Choroid plexus epithelial cell (primary cell): Measurements from ENCODE around the gene ORC1.
A peak's percentile ranks its signal among the peaks of the same experiment; 100 is the strongest.

ENCODE experiments used
- DNase-seq: peaks from one replicate; pipeline ENCODE4 v3.0.0-alpha.2; 2010; ENCODE audit warnings: low read depth
- H3K4me3 ChIP-seq: 2 replicates; pipeline ENCODE4 v1.5.1; 2011; ENCODE audit warnings: low read depth, mild to moderate bottlenecking, control low read depth, low read length, moderate library complexity
- CTCF ChIP-seq: conservative IDR thresholded peaks from 2 replicates; pipeline ENCODE4 v1.5.1; 2011; ENCODE audit warnings: low read depth, mild to moderate bottlenecking, control low read depth, inconsistent platforms, low read length, moderate library complexity

Gene ORC1

DNA sequence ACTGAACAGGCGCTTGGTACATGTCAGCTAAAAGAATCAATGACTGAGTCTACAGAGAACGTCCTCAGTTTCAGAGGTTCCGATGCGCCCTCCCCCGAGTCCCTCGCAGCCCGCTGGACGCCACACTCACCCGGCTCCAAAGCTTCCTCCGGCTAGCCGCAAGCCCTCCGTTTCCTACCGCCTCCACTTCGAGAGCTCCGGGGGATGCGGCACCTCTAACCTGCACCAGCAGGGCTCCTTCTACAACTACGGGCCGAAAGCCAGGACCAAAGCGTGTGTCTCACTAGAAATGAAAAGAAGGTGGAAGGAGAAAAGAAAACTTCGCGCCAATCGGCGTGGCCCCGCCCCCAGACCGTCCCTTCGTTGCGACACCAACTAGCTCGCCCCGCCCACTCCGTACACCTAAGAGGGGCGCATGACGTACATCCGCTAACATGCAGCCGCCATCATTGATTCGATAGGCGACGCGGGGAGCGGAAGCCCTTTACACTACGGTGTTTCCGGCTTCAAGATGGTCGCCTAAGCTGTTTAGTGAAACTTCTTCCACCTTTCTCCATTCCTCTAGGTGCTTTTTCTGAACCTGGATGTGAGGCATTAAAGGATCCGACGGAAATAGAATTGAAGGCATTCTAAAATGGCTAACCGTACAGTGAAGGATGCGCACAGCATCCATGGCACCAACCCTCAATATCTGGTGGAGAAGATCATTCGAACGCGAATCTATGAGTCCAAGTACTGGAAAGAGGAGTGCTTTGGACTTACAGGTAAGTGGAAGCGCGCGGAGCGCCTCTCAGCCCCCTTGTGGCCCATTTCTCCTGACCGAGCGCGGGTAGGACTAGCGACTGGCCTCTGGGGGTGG is at the start of gene ORC1, which contains the start of gene PRPF38A:
Gene ORC1 (minus strand): TSS at position 308 of the 859 bp plus-strand sequence. CDS start 2,200 bp downstream, outside the sequence.
Gene PRPF38A (plus strand): TSS at position 487 of the 859 bp plus-strand sequence. CDS start 148 bp downstream, at position 635.
- TF ChIP-seq CTCF = peak; percentile 81
- peak; percentile 99 for DNase-seq
- H3K4me3 ChIP-seq = peak within 1 kb of the TSS; percentile 91

DNA sequence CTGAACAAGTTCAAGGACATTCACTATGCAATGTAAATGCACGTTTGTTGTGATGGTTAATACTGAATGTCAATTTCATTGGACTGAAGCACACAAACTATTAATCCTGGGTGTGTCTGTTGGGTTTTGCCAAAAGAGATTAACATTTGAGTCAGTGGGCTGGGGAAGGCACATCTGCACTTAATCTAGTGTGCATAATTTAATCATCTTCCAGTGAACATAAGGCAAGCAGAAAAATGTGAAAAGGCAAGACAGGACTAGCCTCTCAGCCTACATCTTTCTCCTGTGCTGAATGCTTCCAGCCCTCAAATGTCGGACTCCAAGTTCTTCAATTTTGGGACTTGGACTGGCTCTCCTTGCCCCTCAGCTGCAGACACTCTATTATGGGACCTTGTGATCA is 40.2 kb upstream of the ORC1 start:
- no peak for DNase-seq
- TF ChIP-seq CTCF = no peak
- H3K4me3 ChIP-seq = no peak overlapping the region

GRCh38 chr1:52439976-52440375 is 35.8 kb upstream of the ORC1 start:
- no peak for DNase-seq
- TF ChIP-seq CTCF = no peak
- H3K4me3 ChIP-seq = no peak overlapping the region

DNA sequence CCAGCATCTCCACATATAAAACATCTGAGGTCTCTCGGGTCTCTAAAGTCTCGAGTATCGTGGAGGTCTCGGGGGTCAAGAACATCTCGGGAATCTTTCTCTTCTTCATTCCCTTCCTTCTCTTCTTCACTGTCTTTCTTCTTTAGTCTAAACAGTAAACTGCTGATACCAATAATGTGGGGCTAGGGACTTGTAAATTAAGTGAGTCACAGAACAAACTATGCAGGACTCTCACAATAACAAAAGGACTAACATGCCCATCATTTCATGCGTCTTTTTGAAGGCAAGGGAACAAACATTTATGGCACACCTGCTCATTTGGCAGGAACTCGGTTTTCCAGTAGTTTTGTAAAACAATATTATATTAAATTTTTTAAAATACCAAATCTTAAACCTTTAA is 32.6 kb upstream of the ORC1 start:
- DNase-seq = no peak
- H3K4me3 ChIP-seq = no peak overlapping the region
- no peak for TF ChIP-seq CTCF

DNA sequence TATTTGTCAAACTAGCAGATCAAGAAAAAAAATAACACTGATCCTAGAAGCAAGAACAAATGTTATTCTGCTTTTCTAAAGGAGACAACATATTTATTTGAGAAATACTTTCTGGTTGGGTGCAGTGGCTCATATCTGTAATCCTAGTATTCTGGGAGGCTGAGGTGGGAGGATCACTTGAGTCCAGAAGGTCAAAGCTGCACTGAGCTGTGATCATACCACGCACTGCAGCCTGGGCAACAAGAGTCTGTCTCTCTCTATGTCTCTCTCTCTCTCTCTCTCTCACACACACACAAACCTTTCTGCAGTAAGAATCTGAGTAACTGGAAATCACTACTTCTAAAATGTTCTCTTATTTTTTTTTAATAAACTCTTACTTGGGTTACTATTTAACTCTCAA is 31.4 kb upstream of the ORC1 start:
- DNase-seq = no peak
- TF ChIP-seq CTCF = no peak
- H3K4me3 ChIP-seq = no peak overlapping the region

DNA sequence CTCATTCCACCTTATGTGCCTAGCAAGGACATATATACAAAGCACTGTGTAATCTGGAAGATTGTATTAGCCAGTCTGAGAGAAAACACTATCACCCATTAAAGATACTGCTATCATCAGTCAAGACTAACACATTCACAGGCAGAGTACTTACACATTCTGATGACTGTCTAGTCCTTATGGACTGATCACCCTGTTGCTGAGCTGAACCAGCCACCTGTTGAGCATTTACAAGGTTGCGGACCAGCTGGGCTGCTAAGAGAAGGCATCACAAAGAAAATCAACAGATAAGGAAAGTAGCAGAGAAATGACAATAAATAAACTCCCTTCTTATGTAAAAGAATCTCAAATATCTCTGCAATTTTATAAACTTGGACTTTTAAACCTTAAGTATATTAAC is 31.0 kb upstream of the ORC1 start:
- no peak for DNase-seq
- H3K4me3 ChIP-seq = no peak overlapping the region
- no peak for TF ChIP-seq CTCF

DNA sequence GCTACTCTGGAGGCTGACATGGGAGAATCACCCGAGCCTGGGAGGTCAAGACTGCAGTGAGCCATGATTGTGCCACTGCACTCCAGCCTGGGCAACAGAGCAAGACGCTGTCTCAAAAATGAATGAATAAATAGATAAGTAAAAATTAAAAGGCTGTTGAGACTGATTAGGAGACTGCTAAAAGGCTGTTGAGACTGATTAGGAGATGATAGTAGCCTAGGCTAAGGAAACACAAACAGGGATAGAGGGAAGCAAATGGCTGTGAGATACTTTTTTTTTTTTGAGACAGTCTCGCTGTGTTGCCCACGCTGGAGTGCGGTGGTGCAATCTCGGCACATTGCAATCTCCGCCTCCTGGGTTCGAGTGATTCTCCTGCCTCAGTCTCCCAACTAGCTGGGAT is 28.6 kb upstream of the ORC1 start:
- no peak overlapping the region for H3K4me3 ChIP-seq
- DNase-seq = no peak
- TF ChIP-seq CTCF = no peak
